Pons (tissue), 1 donor: ENCODE data around the gene ZBTB16.

Source experiments
- DNase-seq: peaks from one replicate; pipeline ENCODE4 v3.0.0-alpha.2; 2016; ENCODE audit warnings: low spot score

Gene ZBTB16

DNA sequence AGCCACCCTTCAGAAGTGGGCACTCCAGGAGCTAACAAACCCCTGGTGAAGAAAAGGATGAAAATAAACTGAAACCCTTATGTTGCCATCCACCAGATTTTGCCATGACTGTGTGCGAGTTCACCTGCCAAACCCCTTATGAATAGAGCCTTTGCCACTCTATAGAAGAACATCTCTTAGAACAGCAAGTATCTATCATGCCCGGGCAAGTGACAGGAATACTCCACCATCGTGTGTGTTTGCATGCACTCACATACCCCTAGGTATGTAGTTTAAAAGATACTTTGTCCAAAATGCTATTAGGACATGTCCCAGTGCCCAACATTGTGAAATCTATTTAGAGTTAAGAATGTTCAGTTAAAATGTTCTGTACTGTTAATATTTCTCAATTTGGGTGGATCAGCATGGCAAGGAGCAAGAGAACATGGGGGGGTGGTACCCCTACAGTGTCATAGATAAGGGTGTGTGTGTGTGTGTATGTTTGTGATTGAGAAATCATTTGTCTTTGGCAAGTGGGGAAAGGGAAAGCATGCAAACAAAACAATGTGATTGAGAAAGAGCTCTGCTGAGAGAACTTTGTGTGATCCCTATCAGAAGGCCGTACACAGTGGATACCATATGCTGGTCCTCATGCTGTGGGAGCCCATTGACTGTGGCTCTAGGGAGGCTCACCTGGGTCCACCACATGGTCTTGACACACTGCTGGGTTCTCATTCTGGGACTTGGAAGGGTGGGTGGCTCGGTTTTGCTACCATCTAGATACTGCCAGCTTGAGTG lies 94.9 kb downstream of the ZBTB16 start:
- no peak for DNase-seq

DNA sequence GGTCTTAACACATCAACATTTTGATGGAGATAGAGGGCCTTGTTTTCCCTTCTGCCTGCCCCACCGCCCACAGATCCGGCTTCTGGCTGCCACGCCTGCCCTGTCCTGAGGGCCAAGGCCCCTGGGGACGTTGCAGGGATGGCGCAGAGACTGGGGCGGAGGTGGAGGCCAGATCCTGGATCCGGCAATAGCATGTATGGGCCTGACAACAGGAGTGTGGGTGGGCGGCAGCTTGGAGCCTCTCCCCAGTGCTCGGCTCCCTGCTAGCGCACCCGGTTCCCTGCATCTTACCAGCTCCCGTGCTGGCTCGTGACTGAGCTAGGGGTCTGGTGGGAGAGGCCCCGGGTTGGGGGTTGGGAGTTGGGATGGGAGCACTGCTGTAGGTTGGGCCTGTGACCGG lies 95.6 kb downstream of the ZBTB16 start:
- no peak for DNase-seq

DNA sequence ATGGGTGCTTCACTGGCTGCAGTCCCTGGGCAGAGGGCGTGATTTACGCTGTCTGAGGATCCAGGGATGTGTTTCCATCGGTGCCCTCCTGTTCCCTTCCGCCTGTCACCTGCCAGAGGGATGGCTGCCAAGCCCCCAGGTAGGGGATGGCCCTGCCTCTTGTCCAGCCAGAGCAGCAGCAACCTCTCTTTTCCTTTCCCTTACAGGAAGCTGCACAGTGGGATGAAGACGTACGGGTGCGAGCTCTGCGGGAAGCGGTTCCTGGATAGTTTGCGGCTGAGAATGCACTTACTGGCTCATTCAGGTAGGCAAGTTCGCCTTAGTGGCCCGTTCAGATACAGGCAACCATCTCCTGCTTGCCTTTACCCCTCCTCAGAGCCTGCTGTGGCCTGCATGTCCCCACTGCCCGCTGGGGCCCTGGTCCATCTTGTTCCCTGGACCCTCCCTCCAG lies 96.6 kb downstream of the ZBTB16 start:
- DNase-seq, result no peak

DNA sequence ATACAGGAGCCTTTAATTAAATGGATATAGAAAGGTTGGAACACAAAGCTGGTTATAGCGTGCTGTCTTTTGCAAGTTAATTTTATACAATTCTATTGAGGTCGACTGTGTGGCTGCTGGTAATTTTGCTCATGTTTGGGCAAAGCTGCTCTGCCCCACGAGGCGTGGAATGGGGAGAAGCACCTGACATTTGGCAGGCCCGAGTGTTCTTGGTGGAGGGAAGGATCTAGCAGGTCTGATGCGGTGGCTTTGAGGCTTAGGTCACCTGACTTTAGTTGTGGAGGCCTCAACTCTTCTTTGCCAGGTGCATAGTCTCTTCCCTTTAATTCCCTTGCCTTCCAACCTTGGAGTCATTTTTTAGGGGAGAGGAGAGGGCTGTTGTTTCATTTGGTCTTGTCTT lies 97.3 kb downstream of the ZBTB16 start:
- DNase-seq, result no peak

DNA sequence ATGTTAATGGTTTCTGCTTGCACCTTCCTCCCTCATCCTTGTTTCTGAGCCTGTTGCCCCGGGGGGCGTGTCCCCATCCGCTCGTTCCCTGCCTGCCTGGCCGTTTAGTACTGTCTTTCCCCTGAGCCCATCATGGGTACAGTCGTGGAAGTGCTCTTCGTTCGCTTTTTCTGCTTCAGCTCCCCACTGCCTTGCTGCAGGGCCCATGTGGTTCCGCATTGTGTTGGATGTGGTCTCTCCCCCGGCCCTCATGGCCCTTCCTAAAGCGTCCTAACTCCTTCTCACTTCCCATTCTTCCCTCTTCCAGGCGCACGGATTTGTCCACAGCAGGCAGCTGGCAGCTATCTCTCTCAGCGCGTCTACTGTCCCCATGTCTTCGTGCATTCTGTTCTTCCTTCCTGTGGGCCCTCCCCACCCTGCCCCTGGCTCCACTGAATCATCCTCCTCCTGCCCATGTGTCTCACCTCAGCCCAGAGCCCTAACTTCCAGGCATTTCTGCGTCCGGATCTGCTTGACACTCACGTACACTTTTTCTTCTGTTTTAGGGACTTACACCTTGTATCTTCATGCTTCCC lies 98.1 kb downstream of the ZBTB16 start:
- DNase-seq, result no peak

DNA sequence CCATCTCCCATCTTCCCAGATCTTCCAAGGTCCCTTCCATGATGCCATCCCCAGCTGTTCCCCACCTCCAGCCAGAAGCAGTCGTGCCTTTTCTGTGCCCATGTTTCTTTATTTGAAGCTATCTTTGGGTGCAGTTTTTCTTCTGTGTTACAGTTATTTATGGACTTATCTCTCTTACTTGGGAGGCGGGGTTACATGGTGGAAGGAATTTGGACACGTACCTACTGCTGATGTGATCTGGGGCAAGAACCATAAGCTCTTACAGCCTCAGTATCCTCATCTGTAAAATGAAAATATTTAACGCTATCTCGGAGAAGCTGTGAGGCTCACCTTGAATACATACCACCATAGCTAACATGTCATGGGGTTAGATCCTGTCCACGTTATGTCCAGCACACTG lies 98.9 kb downstream of the ZBTB16 start:
- DNase-seq, result no peak

DNA sequence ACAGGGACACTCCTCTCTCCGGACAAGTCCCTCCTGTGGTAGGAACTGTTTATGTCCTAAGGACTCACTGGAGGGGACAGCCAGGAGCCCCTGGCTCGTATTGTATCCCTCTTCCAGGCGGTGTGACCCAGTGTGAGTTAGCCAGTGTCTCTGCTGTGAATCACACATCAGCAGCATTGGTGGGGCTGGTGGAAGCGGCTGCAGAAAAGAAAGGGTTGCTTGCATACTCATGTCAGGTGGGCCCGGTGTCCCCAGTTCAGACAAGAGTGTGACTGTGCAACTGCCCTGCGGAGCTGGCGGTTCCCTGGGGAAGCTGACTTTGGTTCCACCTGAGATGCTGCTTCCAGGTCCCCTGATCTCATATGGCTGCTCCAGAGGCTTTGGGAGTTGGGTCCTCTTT lies 99.4 kb downstream of the ZBTB16 start:
- DNase-seq, result no peak

DNA sequence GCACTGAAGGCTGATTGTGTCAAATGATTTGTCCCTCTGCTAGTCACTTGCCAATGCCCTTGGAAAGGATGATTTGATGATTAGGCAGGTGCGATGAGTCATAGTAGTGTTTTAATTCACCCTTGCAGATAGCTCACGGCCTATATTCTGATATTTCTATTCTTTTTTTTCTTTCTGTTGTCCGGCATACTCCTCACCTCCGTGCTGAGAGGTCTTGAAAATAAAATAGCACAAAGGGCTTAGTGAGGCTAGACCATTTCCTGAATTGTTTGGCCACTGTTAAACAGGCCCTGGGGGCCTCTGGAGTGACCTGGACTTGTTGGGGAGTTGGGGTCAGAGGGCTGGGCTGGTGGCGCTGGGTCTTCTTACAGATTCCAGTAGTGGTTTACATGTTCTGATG lies 99.8 kb downstream of the ZBTB16 start:
- DNase-seq, result no peak

DNA sequence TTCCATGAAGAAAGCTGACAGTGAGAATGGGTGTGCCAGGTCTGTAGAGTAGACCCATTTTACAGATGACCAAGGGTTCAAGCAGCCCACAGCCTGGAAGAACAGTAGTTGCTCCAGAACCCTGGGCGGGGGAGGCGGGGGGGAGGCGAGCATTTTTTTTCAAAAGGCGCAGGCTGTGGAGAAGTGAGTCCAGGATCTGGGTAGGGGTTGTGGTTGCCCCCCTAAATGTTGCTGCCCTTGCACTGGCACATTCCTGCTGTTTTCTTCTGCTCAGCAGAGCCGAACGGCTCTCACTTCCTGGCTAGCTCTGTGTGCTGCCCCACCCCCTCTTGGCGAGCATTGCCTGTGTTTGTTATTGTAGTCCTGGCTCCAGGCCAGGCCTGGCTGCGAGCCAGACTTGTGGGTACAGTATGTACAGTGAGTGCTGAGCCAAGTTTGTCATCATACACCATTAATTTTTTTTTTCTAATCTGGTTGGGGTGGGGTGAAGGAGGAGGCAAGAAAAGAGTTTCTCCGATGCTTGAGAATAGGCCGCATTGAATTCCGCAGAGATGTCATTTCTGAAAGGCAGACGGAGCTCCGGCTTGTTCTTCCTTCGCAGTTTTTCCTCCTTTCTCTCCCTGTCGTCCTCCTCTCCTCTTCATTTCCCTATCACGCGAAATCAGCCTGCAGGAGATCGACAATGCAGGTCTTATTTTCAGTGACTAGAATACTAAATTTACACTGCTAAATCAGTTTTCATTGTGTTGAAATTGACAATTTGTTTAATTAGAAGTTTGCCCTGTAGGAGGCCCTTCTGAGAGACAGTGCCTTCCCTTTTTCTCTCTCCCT lies 100.5 kb downstream of the ZBTB16 start:
- DNase-seq, result peak; percentile 90

DNA sequence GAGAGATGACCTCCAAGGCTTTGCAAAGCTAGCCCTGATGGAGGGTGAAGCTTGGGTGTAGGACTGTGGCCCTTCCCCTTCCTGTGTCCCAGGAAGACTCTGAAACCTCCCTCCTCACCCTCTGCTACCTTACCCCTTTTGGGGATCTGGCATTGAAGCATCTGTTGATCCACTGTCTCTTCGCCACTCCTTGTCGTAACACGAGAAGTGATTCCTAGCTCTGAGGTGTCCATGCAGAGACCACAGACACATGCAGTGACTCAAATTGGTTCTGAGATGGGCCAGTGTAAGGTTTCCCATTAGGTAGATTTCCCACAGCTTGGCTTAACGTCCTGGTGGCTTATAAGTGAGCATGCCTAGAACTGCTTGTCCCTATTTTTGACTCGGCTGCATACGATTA lies 101.4 kb downstream of the ZBTB16 start:
- DNase-seq, result no peak

DNA sequence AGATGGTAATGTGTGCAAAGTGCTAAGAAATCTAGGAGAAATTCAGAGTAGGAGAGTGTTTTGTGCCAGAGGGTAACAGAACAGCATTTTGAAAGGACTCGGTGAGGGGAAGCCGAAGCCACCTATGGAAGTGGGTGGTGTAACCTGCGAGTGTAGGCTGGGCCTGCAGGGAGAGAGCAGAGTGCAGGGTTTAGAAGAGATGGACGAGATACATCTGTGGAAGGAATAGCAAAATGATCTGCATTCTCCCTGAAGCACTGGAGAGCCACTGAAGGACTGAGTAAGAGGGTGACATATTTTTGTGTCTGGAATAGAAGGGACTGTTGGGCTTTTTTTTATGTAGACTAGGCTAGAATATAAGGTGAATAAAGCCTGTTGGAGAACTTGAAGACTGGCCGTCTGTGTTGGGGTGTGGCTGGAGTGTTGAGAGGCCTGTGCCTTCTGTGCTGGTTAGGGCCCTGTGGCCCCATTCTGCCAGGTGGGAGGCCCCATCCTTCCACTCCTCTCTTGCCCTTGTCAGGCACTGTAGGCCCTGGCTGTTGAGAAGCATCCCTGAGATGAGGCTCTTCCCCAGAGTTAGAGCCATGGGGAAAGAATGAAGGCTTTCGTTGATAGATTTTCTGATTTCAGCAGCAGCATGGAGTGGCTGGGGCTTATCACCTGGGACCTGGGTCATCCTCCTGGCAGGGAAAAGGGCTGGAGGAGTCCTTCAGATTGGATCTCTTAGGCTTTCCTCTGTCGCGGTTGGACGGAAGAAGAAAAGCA lies 102.2 kb downstream of the ZBTB16 start:
- DNase-seq, result no peak

DNA sequence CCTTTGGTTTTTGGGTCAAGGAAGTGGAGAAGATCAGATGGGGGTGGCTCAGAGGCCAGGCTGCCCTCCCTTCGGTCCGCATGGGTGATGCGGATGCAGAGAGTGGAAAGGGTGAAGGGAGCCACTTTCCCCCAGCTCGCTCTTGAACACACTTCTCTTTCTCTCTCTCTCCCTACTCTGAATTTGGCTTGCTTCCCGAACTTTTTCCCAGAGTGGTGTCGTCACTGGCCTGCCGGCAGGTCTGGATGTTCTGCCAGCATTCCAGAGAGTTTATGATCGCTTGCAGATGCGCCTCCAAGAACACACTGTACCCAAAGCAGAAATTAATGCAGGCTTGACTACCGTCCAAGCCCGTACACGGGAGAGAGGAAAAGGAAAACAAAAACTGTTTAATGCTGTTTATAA lies 103.2 kb downstream of the ZBTB16 start:
- DNase-seq, result peak; percentile 99

DNA sequence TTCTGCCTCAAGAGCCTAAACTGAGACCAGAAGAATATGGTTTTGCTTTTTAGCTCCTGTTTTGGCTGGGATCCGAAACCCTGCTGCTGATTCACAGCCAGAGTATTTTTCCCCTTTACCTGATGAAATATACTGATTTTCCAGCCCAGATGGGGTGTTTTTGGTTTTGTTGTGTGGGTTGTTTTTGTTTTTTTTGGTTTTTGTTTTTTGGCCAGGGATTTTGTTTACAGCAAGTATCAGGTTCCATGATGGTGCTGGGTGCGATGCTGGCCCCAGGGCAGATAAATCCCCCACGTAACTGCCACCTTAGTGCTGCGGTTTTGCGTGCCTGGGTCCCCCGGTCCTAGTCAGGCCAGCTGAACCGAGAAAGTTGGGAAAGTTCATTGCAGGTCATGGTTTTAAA lies 103.7 kb downstream of the ZBTB16 start:
- no peak for DNase-seq

DNA sequence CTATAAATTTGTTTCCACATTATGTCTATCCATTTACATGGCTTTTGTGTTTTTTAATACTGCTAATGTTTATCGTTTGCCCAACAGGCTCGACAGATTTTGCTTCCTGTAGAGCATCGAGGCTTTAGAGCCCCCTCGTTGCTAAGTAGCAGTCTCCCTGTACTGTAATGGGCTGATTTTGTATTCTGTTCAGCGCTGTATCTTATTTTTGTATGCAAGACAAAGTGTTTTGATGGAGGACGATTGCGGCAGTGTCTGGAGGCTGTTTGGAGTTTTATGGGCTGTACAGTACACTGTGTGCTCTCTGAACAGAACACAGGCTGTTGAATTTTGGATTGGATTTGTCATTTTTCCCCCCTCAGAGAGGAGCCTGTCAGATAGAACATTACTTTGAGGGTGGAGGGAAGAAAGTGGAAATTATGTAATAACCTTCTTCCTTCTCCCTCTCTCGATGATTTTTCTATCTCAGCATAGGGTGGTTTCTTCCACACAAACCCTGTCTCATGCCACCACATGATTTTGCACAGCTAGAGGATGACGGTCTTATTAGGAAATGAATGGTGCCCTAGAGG lies 104.4 kb downstream of the ZBTB16 start:
- DNase-seq, result peak; percentile 72

DNA sequence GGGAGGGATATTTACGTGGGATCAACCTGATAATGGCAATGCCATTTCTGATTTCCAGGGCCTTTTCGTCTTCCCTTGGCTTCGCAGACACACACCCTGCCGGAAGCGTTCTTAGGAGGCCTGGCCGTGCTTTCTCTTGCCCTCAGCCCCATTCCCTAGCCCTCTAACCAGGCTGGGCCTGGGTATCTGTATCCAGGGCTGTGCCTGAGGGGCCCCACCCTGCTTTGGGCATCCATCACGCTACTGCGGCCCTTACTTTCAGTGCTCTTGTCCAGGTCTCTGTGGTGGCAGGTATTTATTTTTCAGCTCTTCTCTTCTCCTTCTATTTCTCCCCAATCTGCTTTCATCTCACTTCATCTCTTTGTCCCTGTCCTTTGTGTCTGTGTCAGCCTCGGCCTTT lies 105.0 kb downstream of the ZBTB16 start:
- no peak for DNase-seq

DNA sequence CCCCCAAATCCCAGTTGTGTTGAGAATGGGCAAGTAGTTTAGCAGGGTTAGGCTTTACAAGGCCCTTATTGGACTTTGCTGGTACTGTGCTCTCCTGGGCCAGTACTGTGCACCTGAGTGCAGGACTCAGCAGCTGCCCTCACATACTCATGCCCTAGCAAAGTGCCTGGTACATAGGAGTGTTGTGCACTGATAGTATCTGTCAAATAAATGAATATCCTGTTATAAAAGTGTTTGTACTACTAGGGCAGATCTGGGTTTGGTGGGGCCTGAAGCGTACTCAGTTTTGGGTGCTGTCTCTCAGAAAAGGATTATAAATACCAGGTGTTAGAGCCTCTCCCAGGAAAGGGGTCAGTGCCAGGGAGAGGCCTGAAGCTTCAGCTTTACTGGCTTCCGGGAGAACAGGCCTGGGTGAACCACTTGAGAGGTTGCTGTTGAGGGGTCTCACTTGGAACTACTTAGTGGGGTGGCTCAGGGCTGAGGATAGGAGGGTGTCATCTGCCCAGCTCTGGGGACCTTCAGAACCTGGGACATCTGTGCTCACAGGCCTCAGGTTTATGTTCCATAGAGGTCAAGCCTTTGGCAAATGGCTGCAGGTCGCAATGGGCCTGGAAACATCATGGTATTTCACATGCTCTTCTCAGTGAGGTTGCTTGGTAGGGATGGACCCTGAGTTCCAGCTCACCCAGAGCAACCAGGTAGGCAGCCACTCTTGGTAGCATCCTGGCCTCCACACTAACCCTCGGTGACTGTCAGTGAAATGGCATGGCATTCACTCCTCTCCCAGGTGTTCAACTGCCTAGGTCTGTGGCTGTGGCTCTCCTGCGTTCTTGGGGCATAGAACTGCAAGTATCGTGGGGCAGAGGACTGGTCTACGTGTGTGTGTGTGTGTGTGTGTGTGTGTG lies 106.1 kb downstream of the ZBTB16 start:
- DNase-seq, result no peak

DNA sequence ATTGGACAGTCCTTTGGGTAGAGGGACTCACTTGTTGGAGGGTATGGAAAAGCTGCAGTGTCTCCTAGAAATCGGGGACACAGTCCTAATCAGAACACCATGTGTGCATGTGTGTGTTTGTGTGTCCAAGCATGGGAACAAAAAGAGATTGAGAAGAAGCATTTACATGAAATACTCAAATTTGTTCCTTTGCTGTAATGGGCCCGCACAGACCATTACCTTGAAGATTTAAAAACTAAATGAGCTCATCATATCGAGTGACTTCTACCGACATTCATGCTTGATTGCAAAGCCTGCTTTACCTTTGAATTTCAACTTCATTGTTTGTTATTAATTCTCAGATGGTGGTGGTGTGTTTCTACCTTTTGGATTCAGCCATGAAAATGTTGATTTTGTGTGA lies 106.9 kb downstream of the ZBTB16 start:
- no peak for DNase-seq

DNA sequence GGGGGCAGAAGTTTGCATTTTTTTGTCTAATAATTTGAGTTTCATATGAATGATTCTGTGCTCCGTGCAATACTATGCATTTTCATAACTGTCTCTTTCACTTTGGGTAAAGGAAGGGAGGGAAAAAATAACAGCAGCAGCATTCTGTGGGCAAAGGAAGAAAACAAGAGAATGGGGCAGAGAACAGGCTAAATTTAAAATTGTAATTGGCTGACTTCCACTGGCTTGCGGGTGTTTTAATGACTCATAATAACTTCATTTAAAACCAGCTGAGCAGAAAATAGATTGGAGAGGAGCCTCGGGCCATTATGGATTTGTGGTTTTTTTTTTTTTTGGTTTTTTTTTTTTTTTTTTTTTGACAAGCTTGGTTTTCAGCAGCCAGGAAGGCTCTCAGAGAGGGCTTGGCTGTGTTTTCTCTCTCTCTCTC lies 107.4 kb downstream of the ZBTB16 start:
- peak; percentile 83 for DNase-seq

DNA sequence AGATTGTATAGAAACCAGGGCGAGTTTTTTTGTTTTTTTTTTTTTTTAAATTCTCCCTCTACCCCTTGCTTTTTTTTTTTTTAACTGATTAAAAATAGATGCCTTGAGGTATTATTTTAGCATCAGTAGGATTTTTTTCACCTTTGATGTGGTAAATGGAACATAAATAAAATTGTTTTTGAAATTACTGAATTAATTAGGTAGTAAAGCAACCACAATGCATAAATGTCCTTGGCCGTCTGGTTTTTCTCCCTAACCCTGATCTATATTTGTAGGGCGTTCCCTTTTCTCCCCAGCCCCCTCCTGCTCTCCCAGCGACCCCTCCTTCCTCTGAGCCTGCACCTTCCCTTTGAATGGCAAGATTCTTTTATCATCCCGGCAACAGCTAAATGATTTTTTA lies 107.8 kb downstream of the ZBTB16 start:
- DNase-seq, result no peak

DNA sequence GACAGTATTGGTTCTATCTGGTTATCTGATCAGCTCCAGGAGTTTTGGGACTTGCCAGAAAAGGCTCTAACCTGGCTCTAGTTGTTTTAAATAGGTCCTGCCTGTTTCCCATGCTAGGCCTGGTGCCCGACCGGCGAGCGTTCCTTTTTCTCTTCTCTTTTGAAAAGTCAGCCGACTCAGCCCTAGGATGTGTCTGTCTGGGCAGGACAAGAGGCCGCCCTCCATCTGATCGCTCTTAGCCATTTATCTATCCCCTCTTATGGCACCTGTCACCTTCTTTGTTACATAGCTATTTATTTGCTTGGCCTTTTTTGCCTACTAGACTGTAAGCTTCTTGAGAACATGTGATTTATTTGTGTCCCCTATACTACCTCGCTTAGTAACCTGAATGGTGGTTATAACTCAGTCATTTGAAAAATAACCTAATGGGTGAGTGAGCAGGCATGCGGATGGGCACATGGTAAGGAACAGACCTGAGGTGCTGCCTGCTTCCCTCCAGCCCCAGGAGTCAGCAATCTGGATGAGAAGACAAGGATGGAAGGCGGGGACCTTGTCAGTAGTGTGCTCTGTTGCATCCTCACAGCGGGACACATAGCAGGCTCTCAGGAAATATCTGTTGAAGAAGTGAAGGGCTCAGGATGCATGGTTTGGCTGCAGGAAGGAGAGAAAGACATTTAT lies 108.4 kb downstream of the ZBTB16 start:
- DNase-seq, result no peak
